ENCODE results near the gene ELN.

GRCh38 chr7:74002474-74003017 lies 25.4 kb upstream of the ELN start:
- TF ChIP-seq CTCF (IDR thresholded peaks at IDR 0.05) = no peak
- no peak for TF ChIP-seq EP300 (IDR thresholded peaks at IDR 0.05)
- no peak for TF ChIP-seq POLR2A (IDR thresholded peaks at IDR 0.05; ENCODE audit: low read depth)
- peak; percentile 54 to 61 for TF ChIP-seq POLR2AphosphoS5 (IDR thresholded peaks at IDR 0.05)

Measured in esophagus muscularis mucosa (tissue), 4 donors.